Activated T-cell treated with anti-CD3 and anti-CD28 coated beads, Interleukin-2, amount 50 U/mL, for 1 hour (primary cell): ENCODE results near the gene HOXD11.

Source experiments
- DNase-seq: peaks from one replicate; pipeline ENCODE4 v3.0.0-alpha.2; 2020

The HOXD11 gene

DNA sequence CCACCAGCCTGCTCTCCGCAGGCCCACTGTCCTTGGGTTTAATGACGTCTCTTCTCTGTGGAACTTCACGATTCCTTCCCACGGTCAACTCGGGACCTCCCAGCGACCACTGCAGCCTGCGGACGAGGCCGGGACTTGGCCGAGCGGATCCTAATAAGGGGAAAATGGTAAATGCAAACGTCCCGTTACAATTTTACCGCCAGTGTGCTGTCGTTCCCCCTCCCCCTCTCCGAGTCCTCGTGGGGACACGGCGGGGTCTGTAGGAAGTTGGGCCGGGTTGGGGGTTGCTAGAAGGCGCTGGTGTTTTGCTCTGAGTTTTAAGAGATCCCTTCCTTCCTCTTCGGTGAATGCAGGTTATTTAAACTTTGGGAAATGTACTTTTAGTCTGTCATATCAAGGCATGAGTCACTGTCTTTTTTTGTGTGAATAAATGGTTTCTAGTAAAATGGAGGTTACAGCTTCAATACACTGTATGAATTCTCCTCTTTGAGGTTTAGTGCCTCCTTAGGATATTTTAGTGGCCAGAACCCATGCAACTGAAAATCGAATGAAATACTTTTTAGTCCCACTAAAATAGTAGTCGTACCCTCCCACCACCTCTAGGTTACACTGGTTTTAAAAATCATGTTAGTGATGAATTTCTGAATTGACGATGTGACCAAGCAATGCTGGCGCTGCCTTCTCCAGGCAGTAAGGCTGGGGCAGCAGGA, 2.3 kb downstream of the HOXD11 start:
- DNase-seq, result no peak

DNA sequence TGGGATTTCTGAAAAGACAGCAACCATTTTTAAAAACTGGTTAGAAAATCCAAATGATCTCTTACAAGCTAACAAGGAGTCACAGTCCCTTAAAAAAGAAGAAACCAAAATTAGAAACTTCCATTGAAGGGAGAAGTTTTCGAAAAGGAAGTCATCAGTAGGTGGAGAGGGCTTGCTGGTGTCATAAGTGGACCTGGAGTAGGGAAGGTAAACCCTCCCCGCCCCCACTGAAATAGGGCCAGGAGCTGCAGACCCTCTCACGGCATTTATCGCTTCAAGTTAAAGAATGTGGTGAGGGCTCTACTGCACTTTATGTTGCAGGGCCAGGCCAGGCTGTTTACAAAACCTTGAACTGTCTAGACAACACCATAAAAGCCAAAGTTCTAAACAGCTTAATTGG, 2.9 kb downstream of the HOXD11 start:
- no peak for DNase-seq

DNA sequence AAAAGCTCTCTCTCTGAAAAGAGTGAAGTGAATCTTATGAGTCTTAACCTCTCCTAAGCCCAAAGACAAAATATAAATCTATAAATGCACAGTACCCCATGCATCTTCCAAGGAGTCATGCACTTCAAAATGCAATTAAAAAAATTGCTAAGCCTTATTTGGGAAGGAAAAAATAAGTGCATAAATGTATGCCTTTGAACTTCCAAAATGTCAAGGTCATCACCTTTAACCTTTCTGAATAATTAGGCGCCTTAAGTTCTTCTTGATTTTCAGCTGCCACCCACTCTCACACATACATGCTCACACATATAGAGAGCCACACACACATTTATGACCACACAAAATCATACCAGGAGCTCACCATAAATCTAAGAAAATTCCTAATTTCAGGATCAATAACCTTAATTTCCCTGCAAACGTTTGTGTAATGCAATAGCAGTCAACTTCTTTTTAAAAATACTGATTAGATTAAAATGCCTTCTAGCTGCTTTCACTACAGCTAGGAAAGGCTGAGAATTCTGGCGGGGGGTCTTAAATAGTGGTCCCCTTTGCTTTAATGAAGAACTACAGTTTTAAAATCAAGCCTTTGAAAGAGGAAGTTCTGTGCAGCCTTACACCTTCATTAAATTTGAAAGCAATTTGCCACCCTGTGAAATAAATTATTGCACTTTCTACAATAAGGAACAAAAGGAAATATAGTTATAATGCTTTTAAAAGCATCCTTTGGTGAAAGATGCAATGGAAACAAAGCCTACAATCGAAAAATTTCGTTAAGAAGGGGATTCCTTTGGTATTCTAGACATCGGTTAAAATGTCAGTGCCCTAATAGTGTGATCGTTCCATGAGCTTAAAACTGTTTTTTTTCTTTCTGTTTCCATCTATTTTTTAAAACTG, 3.6 kb downstream of the HOXD11 start:
- DNase-seq, result no peak

DNA sequence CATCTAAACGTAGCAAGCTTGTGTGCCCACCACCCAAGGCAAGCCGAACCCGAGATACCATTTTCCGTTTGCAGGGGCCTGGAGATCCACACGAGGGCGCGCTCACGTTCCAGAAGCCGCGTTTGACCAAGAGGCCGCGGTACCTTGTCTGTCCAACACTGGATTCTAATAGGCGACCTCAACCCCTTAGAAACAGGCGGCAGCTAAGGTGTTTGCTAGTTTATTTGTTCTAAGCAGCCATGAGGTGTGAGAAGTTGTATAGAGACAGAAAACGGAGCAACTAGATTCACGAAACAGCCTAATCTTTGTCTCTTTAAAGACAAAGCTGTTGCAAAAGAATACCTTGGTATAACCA, 4.2 kb downstream of the HOXD11 start:
- DNase-seq, result no peak

DNA sequence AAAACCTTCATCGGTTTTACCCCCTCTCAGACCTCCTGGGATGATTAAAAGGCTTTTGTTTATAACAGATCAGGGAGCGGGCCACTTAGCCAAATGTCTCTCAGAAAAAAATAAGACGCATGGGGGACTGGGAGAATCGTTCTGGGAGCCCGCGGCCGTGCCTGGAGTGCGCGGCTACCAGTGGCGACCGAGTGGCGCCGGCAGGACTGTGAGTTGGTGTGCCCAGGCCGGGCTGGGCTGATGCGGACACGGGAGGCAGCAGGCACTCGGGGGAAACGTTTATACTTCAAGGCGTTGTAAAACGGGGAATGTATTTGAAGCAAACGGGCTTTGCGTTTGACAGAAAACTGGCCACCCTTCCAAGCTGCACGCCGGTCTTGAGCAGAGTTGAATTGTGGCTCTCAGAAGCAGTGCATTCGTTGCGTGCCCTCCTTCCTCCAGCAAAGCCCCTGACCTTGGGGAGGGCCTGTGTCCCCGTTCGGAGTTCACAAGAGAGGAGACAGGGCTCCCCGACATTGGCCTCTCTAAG, 4.8 kb downstream of the HOXD11 start:
- no peak for DNase-seq

DNA sequence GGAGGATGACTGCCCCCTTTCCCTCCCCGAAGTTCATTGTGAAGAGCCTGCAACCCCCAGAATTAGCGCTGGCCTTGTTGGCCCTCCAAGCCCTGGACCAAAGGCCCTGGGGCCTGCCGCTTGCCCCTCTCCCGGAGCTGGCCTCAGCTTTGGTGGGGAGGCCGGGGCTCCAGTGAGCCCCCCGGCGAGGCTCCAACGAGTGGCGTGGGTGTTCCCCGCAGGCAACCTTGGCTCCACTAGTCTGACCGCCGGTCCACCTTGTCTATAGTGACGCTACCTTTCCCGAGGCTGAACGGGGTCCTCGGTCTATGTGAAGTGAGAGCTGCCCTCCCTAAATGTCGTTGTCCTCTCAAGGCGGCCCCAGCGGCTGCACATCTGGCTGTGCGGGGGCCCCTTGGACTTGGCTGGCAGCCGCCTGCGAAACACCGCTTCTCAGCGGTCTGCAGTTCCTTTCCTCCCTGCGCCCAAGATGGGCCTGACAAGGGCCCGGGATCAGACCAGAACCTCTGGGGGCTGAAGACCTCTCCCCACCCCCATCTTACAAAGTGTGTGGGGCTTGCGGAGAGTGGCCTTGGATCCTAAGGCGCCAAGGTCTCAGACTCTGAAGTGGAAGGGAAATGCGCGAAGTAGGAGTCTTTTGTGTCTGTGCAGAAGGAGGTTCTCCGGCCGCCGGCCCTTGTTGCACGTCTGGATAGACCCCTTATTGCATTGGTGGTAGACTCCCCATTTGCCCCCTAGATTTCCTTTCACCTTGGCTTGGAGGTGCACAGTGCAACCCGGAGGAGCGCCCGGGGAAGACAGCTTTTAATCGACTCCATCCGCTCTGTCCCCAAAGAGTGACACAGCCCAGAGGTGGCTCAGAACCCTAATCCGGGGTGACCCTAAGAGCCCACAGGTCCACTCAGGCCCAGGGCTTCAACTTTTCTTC, 5.6 kb downstream of the HOXD11 start:
- no peak for DNase-seq

DNA sequence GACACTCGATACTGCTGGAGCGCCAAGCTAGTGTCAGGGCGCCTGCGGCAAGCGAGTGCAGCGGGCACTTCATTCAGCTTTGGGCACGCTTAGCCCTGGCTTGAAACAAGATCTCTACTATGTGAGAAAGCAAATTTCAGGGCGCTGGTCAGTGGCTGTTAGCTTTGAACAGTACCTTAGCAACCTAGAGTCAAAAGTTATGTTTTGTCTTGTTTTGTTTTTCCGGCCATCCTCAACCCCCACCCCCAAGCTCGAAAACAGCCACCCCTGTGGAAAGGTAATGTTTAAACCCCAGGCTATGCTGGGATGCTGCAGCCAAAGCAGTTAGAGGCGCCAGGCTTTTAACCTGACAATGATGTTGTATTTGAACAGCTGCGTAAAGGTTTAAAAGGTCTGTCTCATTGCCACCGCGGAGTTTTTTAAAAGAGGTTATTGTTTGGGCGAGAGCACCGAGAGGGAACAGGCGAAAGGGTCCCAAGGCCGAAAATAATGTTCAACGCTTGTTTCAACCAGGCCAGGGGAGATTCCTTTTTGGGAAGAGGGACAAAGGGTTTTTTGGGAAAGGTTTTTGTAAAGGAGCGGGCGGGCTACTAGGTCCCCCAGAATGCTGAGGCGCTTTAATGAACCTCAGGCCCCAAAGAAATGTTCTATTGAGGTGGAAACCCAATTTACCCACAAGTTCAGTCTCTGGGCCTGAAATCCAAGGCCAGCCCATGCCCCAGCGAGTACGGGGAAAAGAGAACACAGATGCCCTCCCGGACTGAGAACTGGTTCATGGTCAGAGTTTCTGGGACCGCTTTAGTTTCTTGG, 7.2 kb downstream of the HOXD11 start:
- no peak for DNase-seq

DNA sequence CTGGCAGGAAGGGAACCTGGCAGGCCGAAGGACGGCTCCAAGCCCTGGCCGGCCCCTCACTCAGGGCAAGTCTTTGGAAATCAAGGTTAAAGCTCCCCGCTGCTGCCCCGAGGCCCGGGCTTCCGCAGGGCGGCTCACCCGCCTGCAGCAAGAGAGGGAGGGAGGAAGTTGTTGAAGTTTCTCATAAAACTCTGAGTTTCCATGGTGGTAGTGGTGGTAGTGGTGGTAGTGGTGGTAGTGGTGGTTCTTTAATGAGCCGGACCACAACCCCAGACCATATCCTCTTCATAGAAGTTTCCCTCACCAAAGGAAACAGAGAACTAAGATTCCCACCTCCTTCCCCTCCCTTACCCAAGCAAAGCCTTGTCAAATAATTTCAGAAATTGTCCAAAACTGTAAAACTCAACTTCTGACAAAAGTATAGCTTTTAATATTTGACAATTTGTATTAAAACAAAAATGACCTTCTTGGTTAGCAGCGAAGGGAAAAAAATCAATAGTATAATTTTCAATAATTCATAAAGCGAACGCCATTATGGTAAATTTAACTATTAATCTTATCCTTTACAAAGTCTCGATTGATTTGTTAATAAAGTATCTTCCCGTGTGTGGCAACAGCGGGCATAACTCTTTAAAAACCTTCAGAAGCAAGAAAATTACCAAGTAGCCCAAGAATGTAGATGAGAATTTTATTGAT, 8.0 kb downstream of the HOXD11 start:
- DNase-seq, result no peak

DNA sequence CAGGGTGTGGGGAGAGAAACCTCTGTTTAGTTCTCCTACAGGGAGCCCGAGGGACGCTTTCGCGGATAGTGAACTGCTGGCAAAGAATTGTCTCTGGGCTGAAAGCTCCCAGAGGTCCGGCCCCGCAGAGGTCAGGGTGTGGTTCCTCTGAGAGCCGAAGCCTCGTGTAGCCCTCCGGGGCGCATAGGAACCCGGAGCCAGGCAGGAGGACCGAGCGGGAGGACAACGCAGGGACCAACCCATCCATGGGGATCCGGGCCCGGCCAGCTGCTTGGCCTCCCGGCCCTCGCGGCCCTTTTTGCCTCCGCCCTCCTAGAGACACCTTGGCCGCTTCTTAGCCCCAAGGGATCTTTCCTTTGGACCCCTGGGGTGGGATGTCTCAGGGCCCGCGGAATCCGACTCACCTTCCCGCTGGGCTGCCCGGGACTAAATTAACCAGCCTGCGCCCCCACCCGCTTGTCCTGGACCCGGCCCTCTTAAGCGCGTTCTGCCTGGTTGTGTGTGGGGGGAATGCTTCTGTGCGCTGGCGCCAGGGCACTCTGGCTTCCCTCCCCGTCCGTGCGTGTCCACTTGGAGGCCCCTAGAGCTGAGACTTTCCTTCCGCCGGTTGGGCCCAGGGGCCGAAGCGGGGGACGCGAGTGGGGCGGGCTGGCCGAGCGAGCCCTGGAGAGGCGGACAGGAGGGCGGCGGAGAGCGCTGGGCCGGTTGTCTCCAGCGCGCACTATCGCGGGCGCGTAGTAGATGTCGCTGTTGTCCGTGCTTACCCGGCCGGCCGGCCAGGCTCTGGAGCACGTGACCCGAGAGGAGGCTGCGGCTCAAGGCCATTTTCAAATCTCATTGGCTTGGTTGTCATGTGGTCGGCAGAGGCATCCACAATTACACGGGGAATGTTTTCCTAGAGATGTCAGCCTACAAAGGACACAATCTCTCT, 9.1 kb downstream of the HOXD11 start, which contains the start of gene HOXD10:
HOXD10 (plus strand) TSS at position 896 of the 931 bp plus-strand sequence. CDS start 56 bp downstream, outside the sequence.
- no peak for DNase-seq

DNA sequence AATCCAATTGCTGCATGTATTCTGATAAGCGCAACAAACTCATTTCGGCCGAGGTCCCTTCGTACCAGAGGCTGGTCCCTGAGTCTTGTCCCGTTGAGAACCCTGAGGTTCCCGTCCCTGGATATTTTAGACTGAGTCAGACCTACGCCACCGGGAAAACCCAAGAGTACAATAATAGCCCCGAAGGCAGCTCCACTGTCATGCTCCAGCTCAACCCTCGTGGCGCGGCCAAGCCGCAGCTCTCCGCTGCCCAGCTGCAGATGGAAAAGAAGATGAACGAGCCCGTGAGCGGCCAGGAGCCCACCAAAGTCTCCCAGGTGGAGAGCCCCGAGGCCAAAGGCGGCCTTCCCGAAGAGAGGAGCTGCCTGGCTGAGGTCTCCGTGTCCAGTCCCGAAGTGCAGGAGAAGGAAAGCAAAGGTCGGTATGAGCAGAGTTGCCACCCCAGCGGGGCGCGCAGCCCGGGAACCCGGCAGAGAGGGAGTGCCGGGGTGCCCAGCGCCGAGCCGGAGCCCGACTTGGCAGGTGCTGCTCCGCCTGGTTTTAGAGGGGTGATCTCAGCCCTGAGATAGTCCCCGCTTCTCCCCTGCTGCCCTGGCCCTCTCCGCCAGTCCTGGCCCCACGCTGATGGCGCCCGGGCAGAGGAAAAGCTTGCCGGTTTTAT, 10.2 kb downstream of the HOXD11 start:
- DNase-seq, result no peak

DNA sequence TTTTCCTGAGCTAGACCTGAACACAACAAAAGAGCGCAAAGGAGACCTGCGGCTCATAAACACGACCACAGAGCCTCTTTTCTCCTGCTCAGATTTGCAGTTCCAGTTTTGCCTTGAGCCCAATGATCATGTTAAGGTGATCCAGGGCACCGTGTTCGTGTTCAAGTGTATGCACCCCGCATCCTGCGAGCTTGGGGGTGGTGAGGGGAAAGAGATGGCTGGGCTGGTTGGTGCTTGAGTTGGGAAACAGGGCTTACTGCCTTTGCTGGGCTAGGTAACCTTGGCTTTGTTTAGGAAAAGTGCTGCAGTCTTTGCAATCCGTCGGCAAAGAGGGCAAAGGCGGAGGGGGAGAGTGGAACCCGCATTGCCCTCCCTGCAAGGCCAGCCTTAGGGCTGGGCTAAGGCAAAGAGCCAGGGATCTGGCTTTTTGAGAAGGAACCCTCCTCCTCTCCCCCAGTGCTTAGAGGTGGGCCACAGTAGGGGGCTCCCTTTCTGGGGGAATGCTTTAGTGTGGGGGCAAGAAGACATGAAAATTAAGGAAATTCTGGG, 10.8 kb downstream of the HOXD11 start:
- no peak for DNase-seq

DNA sequence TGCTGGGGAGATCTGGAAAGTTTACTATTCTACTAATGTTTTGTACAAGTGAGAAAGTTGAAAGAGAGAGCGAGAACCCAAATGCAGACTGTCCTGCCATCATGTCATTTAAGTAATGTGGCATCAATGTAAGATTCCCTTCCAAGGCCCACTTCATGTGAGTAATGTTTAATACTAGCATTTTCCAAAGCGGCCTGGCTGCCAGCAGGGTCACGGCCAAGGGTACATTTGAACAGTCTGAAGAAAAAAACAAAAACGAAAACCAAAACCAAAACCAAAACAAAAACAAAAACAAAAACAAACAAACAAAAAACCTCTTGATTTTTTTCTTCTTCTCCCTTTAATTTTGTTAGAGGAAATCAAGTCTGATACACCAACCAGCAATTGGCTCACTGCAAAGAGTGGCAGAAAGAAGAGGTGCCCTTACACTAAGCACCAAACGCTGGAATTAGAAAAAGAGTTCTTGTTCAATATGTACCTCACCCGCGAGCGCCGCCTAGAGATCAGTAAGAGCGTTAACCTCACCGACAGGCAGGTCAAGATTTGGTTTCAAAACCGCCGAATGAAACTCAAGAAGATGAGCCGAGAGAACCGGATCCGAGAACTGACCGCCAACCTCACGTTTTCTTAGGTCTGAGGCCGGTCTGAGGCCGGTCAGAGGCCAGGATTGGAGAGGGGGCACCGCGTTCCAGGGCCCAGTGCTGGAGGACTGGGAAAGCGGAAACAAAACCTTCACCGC, 11.7 kb downstream of the HOXD11 start:
- DNase-seq, result no peak

DNA sequence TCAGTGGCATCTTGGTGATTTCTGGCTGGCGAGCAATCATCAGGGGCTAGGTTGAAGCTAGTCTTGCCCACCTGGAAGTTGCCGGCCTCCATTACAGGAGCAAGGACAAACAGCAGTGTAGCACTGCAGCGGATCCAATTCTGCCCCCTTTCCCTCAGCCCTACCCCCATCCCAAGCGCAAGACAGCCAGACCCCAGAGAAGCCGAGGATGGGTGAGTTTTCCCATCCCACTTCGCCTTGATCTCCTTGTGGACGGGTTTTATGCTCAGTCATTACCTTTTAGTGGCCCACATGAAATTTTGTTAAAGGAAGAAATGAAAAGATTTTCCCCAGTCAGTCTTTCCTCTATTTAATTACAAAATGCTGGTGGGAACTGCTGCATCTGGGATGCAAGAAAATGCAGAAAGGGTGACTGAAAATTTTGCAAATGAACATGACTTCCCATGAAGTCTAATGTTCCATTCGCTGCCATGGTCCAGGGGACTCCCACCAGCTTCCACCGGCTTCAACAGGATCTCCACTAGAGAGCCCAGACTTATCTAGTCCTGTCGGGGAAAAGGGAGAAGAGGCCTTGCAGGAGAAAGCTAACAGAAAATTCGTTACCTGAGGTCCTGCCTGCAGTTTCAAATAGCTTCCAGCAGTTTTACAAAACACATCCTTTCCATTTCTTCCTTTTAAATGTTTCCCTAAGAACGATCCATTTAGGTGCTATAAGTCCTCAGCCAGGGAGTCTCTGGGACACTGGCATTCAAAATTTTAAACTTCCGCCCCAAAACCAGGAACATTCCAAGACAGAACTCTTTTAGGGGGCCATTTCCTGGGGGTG, 13.5 kb downstream of the HOXD11 start:
- DNase-seq, result no peak

DNA sequence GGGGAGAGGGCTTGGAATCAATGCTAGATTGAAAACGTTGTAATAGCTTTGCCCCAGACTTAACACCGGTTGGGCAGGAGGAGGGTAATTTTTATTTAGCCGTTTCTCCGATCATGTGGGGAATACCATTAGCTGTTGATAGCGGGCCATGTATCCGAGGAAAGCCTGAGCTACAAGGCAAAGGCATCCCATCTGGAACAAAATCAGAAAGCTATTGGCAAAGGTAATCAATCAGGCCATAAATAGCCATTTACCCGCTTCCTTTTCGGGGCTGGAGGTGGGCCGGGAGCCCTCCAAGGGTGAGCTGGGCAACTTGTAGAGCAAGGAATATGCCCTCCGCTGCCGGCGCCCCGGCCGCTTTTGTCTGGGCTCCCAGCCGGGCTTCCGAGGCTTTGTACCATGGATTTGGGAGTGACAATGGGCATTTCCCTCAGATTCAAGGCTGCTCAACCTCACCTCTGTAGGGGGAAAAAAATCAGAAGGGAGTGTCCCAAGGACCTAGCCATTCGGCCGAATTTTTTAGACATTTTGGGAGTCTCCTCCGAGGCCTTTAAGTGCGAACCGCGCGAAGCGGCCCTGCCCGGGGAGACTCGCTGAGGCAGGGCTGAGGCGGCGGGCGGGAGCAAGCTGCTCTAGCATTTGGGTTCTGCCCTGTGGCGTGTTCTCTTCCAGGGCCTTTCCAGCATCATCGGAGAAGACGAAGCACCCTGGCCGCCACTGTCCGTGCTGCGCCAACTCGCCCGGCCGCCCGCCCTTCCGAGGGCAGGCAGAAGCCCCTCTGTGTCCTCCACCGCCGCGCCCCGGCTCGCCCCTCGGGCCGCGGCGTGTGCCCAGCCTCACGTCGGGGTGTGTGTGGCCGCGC, 14.3 kb downstream of the HOXD11 start:
- no peak for DNase-seq

DNA sequence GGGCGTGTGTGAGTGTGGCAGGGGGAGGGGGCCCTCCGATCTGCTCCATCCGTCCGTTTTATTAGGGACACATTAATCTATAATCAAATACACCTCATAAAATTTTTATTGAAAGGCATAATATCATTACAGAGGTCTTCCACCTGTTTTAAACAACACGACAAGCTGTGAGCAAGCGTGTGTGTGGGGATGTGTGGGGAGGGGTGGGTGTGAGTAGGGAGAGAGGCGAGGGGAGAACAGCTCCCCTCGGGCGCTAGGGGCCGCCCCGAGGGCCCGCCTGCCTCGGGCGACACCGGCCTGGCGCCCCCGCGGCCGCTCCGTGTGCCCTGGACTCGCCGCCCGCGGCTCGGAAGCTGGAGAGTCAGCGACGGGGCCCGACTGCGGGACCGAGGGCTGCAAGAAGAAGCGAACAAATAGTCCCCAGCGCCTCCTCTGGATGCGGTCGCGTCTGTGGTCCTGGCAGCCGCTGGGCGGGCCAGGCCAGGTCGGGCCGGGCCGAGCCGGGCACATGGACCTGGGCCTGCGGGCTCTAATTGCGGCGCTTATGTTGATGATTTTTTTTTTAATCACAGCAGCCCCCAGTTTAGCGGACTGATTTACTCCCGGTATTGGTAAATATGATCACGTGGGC, 15.1 kb downstream of the HOXD11 start:
- no peak for DNase-seq
